AG04449 (cell line): ENCODE measurements around the gene TCF7L2.

Source experiments
- CTCF ChIA-PET: fragments of 350-600 bp; formaldehyde crosslinking; extraction: SDS; loops from one replicate; lab custom pipeline; 2021; ENCODE audit warnings: antibody characterized with exemption; lab: Yijun Ruan, JAX
- POLR2A ChIA-PET: fragments of 400-600, 350-600 bp; formaldehyde crosslinking; extraction: SDS; loops from one replicate; lab custom pipeline; 2020; ENCODE audit warnings: antibody characterized with exemption, inconsistent platforms; lab: Yijun Ruan, JAX
- DNase-seq: peaks from one replicate; pipeline ENCODE4 v3.0.0-alpha.2; 2010; ENCODE audit warnings: low read depth, low spot score
- H3K4me3 ChIP-seq: 2 replicates; pipeline ENCODE4 v1.5.1; 2011; ENCODE audit warnings: low read depth, mild to moderate bottlenecking, control low read depth, low read length
- TF ChIP-seq, protein P1 (sequence below): IDR thresholded peaks from one replicate; pipeline ENCODE4 v1.5.1; 2011; ENCODE audit warnings: mild to moderate bottlenecking, moderate library complexity, low read length, control low read depth, inconsistent platforms; ENCODE audit not compliant: insufficient read depth; ENCODE audit errors: missing control alignments

Gene TCF7L2

DNA sequence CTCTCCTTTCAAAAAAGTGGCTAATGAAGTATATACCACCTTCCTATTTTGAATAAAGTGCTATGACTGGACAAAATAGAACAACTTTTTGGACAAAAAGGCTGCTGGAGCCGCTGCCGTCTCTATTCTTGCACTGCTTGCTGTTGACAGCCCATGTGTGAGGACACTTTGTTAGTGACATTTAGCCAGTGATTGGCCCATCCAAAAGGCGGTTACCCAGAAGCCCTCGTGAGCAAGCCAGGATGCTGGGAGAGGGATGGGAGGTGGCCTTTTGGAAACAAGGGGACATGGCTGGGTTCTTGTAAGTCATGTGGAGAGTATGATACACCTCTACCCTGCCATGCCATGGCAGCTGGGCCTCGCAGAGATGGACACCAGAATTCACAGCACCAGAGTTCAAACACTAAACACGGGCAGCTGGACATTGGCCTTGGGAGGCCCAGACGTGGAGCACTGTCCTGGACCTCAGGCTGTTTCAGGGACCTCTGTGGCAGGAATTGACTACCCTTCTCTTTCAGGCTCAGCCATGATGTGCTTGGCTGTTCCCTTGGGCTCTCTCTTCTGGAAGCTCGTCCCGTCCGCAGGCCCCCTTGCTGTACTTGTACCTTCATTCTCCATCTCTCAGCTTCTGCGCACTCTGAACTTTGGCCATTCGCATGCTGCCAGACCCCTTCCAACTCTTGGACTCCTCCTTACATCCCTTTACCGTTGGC is 118.3 kb downstream of the TCF7L2 start:
- CTCF ChIA-PET, result no interaction called here
- no peak overlapping the region for H3K4me3 ChIP-seq
- TF ChIP-seq, protein P1, sequence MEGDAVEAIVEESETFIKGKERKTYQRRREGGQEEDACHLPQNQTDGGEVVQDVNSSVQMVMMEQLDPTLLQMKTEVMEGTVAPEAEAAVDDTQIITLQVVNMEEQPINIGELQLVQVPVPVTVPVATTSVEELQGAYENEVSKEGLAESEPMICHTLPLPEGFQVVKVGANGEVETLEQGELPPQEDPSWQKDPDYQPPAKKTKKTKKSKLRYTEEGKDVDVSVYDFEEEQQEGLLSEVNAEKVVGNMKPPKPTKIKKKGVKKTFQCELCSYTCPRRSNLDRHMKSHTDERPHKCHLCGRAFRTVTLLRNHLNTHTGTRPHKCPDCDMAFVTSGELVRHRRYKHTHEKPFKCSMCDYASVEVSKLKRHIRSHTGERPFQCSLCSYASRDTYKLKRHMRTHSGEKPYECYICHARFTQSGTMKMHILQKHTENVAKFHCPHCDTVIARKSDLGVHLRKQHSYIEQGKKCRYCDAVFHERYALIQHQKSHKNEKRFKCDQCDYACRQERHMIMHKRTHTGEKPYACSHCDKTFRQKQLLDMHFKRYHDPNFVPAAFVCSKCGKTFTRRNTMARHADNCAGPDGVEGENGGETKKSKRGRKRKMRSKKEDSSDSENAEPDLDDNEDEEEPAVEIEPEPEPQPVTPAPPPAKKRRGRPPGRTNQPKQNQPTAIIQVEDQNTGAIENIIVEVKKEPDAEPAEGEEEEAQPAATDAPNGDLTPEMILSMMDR, result no peak
- DNase-seq, result no peak
- POLR2A ChIA-PET, result no interaction called here

DNA sequence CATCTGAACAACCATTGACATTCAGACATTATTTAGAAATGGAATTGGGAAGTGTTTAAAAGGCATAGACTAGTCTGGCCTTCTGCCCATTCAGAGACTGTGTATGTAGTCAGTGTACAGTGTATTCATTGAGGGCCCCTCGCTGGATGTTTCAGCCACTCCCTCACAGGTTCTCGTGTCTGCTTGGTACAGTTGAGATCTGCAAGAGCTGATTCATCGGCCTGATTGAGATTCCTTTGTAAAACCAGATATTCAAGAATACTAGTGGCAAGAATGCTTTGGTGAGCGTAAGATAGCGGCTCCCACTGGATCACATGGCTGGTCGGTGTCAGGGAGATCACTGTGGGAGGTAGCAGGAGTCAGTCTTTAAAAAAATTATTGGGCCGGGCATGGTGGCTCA is 119.5 kb downstream of the TCF7L2 start:
- TF ChIP-seq, protein P1, result no peak
- CTCF ChIA-PET, result no interaction called here
- POLR2A ChIA-PET, result no interaction called here
- H3K4me3 ChIP-seq, result no peak overlapping the region
- DNase-seq, result no peak

DNA sequence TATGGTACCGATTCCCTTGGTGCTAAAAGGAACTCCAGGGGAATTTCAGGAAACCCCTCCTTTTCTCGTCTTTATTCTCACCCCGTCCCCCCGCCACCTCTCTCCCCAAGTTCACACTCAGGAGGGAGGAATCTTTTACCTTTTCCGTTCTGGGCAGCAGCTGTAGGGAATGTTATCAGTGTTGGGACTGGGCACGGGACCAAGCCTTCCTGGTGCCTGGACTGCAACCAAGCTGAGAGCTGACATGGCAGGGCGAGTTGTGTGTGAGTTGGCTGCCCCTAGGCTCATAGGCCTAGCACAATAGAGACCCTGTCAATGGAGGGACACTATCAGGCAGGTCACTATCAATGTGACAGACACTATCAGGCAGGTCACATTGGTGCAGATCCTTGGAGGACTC is 121.4 kb downstream of the TCF7L2 start:
- H3K4me3 ChIP-seq, result no peak overlapping the region
- CTCF ChIA-PET, result interaction anchor here (1.0 kb wide), 1 partner anchor 11 kb away, joined by 3 read pairs; no protein-coding TSS in a partner anchor
- TF ChIP-seq, protein P1, result no peak
- DNase-seq, result no peak
- POLR2A ChIA-PET, result interaction anchor here (0.6 kb wide), 1 partner anchor 113 kb away, joined by 3 read pairs; no protein-coding TSS in a partner anchor

DNA sequence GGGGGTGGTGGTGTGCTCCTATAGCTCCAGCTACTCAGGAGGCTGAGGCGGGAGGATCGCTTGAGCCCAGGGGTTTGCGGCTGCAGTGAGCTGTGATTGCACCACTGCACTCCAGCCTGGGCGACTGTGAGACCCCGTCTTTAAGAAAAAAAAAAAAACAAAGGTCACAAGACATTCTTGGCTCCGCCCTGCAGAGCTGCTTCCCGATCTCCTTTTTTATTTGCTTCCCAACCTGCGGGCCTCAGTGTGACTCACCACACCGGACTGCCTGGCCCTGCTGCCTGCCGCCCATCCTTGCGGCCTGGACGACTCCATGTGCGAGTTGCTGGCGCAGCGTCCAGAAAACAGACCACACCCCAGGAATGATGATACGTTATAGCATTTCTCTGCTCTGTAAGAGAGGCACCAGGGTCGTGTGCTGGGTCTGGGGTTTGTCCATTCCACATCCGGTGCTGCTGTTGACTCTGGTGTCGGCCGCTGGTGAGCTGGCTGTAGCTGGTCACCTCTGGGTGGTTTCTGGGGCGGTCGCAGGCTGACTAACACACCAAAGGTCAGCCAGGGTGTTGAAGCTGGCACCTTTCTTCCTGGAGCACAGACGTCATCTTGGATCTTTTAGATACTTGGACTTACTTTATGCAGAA is 123.6 kb downstream of the TCF7L2 start:
- CTCF ChIA-PET, result interaction anchor here (0.7 to 1.1 kb wide), 3 partner anchors 10 to 311 kb away, joined by 3 read pairs; no protein-coding TSS in a partner anchor
- TF ChIP-seq, protein P1, result no peak
- H3K4me3 ChIP-seq, result no peak overlapping the region
- no peak for DNase-seq
- POLR2A ChIA-PET, result interaction anchor here (0.6 to 0.7 kb wide), 3 partner anchors 15 to 182 kb away, joined by 3 to 4 read pairs (median 3); no protein-coding TSS in a partner anchor

DNA sequence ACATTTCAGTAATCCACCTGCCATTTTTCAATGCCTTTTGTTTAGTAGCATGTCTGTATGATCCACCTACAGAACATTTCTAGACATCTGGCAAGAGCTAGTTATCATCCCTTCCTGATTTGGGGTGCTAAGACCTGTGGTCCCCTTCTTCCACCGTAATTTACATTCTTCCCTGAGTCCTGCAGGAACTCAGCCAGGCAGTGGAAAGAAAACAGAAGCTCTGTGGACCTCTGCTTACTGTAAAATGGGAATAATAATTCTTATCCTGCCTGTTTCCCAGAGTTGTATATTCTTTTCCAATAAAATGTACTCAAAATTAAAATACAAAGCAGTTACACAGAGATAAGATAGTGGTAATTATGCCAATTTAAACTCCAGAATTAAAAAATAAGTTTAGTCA is 126.9 kb downstream of the TCF7L2 start:
- ChIA-PET POLR2A (no interaction called here), CTCF (interaction anchor here (1.3 kb wide), 1 partner anchor 13 kb away, joined by 3 read pairs; no protein-coding TSS in a partner anchor)
- no peak overlapping the region for H3K4me3 ChIP-seq
- TF ChIP-seq, protein P1, result no peak
- no peak for DNase-seq

DNA sequence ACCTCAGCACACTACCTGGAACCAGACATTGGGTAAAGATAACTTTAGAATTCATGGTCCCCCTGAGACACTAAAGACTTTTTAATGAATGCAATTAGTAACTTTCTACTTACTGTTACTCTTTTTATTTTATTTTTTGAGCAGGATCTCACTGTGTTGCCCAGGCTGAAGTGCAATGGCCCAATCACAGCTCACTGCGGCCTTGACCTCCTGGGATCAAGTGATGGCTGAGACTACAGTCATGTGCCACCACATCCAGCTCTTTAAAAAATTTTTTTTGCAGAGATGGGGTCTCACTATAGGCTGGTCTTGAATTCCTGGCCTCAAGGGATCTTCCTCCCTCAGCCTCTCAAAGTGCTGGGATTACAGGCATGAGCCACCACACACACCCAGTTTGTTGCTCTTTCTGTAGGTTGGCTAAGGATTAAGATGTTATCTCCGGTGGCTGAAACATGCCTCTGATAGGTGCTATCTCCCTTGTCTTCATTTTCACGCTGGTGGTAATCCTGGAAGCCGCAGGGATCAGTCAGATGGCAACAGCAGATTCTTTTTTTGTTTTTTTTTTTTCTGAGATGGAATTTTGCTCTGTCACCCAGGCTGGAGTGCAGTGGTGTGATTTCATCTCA is 128.3 kb downstream of the TCF7L2 start:
- POLR2A ChIA-PET, result no interaction called here
- no peak overlapping the region for H3K4me3 ChIP-seq
- CTCF ChIA-PET, result interaction anchor here (1.0 kb wide), 1 partner anchor 61 kb away, joined by 3 read pairs; no protein-coding TSS in a partner anchor
- no peak for DNase-seq
- TF ChIP-seq, protein P1, result no peak
